ENCODE measurements around the gene TNFRSF17.

The TNFRSF17 gene

DNA sequence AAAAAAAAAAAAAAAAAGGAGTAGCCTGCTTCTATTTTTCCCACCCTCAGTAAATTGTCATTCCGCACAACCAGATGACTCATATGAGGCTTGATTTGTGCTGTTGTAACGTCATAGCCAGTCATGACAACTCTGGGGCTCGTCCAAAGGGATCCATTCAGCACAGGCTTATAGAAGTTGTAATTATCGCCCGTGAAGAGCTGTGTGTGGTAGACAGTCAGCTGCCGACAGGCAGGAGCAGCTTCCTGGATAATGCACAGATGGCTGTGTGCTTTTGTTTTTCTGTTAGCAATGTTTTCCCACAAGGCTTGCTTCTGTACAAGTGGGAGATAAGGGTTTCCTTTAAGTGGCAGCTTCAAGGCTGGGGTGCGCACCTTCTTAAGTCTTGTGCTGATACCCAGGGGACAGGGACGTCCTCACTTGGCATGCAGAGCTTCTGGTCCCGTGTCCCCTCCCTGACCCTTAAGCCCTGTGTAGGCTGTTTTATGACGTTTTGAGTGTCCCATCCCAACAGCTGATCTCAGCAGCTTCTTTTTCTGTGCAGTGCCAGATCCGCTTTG, 37.5 kb downstream of the TNFRSF17 start:
- DNase-seq (ENCODE audit: low read depth), result no peak

GRCh38 chr16:12006637-12007036, 41.6 kb downstream of the TNFRSF17 start:
- no peak for DNase-seq (ENCODE audit: low read depth)

DNA sequence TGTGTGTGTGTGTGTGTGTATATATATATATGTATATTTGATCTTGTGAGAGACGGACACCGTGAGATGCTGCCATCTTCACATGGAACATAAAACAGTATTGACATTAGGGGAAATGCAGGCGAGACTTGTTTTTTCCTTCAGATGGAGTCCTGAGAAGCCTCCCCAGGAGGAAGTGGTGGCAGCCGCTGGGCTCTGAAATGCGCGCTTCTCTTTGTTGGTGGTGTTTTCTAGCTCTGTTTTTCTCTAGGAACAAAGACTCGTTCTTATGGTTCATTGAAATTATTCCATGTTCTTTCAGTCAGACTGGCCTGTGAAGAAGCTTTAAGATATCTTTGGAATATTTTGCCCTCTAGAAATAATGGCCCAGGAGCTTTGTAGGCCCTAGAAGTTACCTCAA, 44.5 kb downstream of the TNFRSF17 start:
- DNase-seq (ENCODE audit: low read depth), result no peak

GRCh38 chr16:12009922-12010321, 44.9 kb downstream of the TNFRSF17 start:
- DNase-seq (ENCODE audit: low read depth), result no peak

- no peak for DNase-seq (ENCODE audit: low read depth)
These were observed 45.6 kb downstream of the TNFRSF17 start for GRCh38 chr16:12010388-12011251.

GRCh38 chr16:12011565-12011964, 46.6 kb downstream of the TNFRSF17 start:
- no peak for DNase-seq (ENCODE audit: low read depth)

- no peak for DNase-seq (ENCODE audit: low read depth)
These were observed 51.4 kb downstream of the TNFRSF17 start for GRCh38 chr16:12016291-12016947.

DNA sequence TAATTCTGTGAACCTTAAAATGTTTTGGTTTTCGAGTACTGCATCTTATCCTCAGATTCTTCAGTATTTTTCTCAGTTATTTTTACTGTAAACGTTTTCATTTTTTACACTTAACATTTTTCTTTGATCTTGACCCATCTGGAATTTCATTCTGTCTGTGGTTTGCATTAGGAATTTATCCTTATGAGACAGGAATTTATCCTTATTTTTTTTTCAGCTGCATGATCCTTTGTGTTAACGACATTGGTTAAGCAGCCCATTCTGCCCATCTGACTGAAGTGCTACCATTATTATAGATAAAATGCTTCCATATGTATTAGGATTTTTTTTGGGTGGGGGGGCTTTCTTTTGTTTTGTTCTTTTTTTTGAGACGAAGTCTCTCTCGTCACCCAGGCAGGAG, 52.5 kb downstream of the TNFRSF17 start:
- DNase-seq (ENCODE audit: low read depth), result no peak
